Smooth muscle cell (in vitro differentiated cells): ENCODE data around the gene STARD3NL. TPM values are rescaled to one million over a fixed set of nuclear protein-coding genes. Genes with fewer than 3 reads are reported as not detected.
A peak's percentile ranks its signal among the peaks of the same experiment; 100 is the strongest.

ENCODE experiments used
- DNase-seq: peaks from one replicate; lab custom pipeline; 2025; ENCODE audit not compliant: unreplicated experiment; lab: John Stamatoyannopoulos, UW
- H2AFZ ChIP-seq: fragments of 200-600 bp; sonication (generic); 2 replicates; pipeline ENCODE4 v1.6.0; 2016; ENCODE audit warnings: antibody characterized with exemption, low read depth, mild to moderate bottlenecking
- H3F3A ChIP-seq: fragments of 200-600 bp; sonication (generic); 2 replicates; pipeline ENCODE4 v1.6.0; 2017; ENCODE audit warnings: antibody characterized with exemption, low read depth
- H3K27ac ChIP-seq: fragments of 200-600 bp; sonication (generic); 2 replicates; pipeline ENCODE4 v1.5.1; 2016; ENCODE audit warnings: low read depth, mild to moderate bottlenecking
- H3K27me3 ChIP-seq: fragments of 200-600 bp; sonication (generic); 2 replicates; pipeline ENCODE4 v1.6.1; 2016; ENCODE audit warnings: low read depth, mild to moderate bottlenecking
- H3K36me3 ChIP-seq: fragments of 200-600 bp; sonication (generic); 2 replicates; pipeline ENCODE4 v1.5.1; 2016; ENCODE audit warnings: low read depth
- H3K4me1 ChIP-seq: fragments of 200-600 bp; sonication (generic); 2 replicates; pipeline ENCODE4 v1.5.1; 2016; ENCODE audit warnings: low read depth
- H3K4me2 ChIP-seq: fragments of 200-600 bp; sonication (generic); 2 replicates; pipeline ENCODE4 v1.6.0; 2016; ENCODE audit warnings: mild to moderate bottlenecking
- H3K4me3 ChIP-seq: fragments of 200-600 bp; sonication (generic); 2 replicates; pipeline ENCODE4 v1.5.1; 2016; ENCODE audit warnings: mild to moderate bottlenecking
- H3K79me2 ChIP-seq: fragments of 200-600 bp; sonication (generic); 2 replicates; pipeline ENCODE4 v1.6.0; 2016; ENCODE audit warnings: low read depth, mild to moderate bottlenecking
- H3K9ac ChIP-seq: fragments of 200-600 bp; sonication (generic); 2 replicates; pipeline ENCODE4 v1.6.0; 2016; ENCODE audit warnings: low read depth
- H3K9me3 ChIP-seq: fragments of 200-600 bp; sonication (generic); replicated peaks from 2 replicates; pipeline ENCODE4 v1.5.1; 2016; ENCODE audit warnings: low read depth
- H4K20me1 ChIP-seq: fragments of 200-600 bp; sonication (generic); 2 replicates; pipeline ENCODE4 v1.6.0; 2016; ENCODE audit warnings: low read depth
- CTCF ChIP-seq: fragments of 200-600 bp; sonication (generic); IDR thresholded peaks from 2 replicates; pipeline ENCODE4 v1.5.1; 2017; ENCODE audit warnings: borderline replicate concordance, mild to moderate bottlenecking, antibody characterized with exemption; ENCODE audit not compliant: insufficient read depth, poor library complexity, severe bottlenecking
- WGBS: methylation state at CpG from one replicate; pipeline ENCODE4 v1.1.7; 2016; ENCODE audit warnings: low lambda C conversion rate; 5-methylcytosine and 5-hydroxymethylcytosine counted together
- polyA plus RNA-seq: library from polyadenylated mRNA; unstranded; fragments of >200 nt; fragmentation: Nextera tagmentation; extraction: Ambion mirVana; gene quantifications from 2 replicates; pipeline ENCODE4 v1.2.1, GENCODE V29; 2016
- total RNA-seq: library from RNA; depleted of rRNA; stranded (reverse); fragments of >200 nt; gene quantifications from 2 replicates; pipeline ENCODE4 v1.2.3, GENCODE V29; 2014

Gene STARD3NL
- total and polyA plus RNA-seq, 2 experiments from 2014 or later: 62.5 to 81.6 TPM

- Histone ChIP-seq H3K9me3 (no peaks in the 10 kb centered on the region), H3F3A (peaks cover 11% of the 10 kb centered on the region), H3K4me1 (no peaks in the 10 kb centered on the region), H3K4me3 (no peak overlapping the region), H2AFZ (no peak overlapping the region), H3K27me3 (no peaks in the 10 kb centered on the region), H4K20me1 (peaks cover 79% of the 10 kb centered on the region), H3K27ac (no peak overlapping the region), H3K4me2 (no peak overlapping the region), H3K79me2 (peaks cover 12% of the 10 kb centered on the region), H3K9ac (no peak overlapping the region), H3K36me3 (no peaks in the 10 kb centered on the region)
- no peak for DNase-seq
- WGBS: 86% methylated on average over 3 of the region's 3 CpGs
- no peak for TF ChIP-seq CTCF
These were observed 33.9 kb downstream of the STARD3NL start for GRCh38 chr7:38211940-38212339.

- Histone ChIP-seq H3K9ac (no peak overlapping the region), H3K79me2 (no peaks in the 10 kb centered on the region), H3K4me2 (no peak overlapping the region), H3K27me3 (no peaks in the 10 kb centered on the region), H3K4me1 (no peaks in the 10 kb centered on the region), H3K27ac (no peak overlapping the region), H3K36me3 (peaks cover 7% of the 10 kb centered on the region), H3F3A (peaks cover 11% of the 10 kb centered on the region), H3K4me3 (no peak overlapping the region), H4K20me1 (peaks cover 49% of the 10 kb centered on the region), H3K9me3 (no peaks in the 10 kb centered on the region), H2AFZ (no peak overlapping the region)
- 85% methylated on average over 1 of the region's 1 CpG for WGBS
- TF ChIP-seq CTCF: no peak
- no peak for DNase-seq
These were observed 37.1 kb downstream of the STARD3NL start for GRCh38 chr7:38215115-38215514.

GRCh38 chr7:38215735-38216670 is 38.0 kb downstream of the STARD3NL start:
- peak; percentile 32 for DNase-seq
- H3K4me3 ChIP-seq: no peak overlapping the region
- H3K4me1 ChIP-seq: no peaks in the 10 kb centered on the region
- no peak overlapping the region for H3K9ac ChIP-seq
- no peaks in the 10 kb centered on the region for H3K9me3 ChIP-seq
- H4K20me1 ChIP-seq: peaks cover 40% of the 10 kb centered on the region
- no peak overlapping the region for H2AFZ ChIP-seq
- H3K4me2 ChIP-seq: peak overlapping the region; percentile 45
- H3F3A ChIP-seq: peaks cover 11% of the 10 kb centered on the region
- no peaks in the 10 kb centered on the region for H3K27me3 ChIP-seq
- 10% methylated on average over 5 of the region's 5 CpGs for WGBS
- H3K79me2 ChIP-seq: no peaks in the 10 kb centered on the region
- H3K36me3 ChIP-seq: peaks cover 7% of the 10 kb centered on the region
- peak; percentile 97 for TF ChIP-seq CTCF
- H3K27ac ChIP-seq: peak overlapping the region; percentile 75
